Hematopoietic multipotent progenitor cell treated with erythropoietin and hydrocortisone succinate and interleukin-3 and kit ligand, for 6 days (in vitro differentiated cells): ENCODE measurements around the gene GNB4.
A peak's percentile ranks its signal among the peaks of the same experiment; 100 is the strongest.

ENCODE experiments used
- DNase-seq: peaks from one replicate; pipeline ENCODE4 v3.0.0-alpha.2; 2015

GNB4 gene

GRCh38 chr3:179432451-179432850, 18.8 kb downstream of the GNB4 start:
- no peak for DNase-seq

- peak; percentile 59 for DNase-seq
Observed at GRCh38 chr3:179432021-179432420, 19.2 kb downstream of the GNB4 start.

- DNase-seq: no peak
Observed at GRCh38 chr3:179430277-179430870, 20.9 kb downstream of the GNB4 start.

- DNase-seq: no peak
Observed at GRCh38 chr3:179428876-179429548, 22.3 kb downstream of the GNB4 start.

- no peak for DNase-seq
Observed at GRCh38 chr3:179425075-179425474, 26.2 kb downstream of the GNB4 start.

- peak; percentile 38 for DNase-seq
Observed at GRCh38 chr3:179421500-179421899, 29.8 kb downstream of the GNB4 start.

GRCh38 chr3:179418610-179419009, 32.7 kb downstream of the GNB4 start:
- no peak for DNase-seq

- DNase-seq: no peak
Observed at GRCh38 chr3:179416681-179417080, 34.6 kb downstream of the GNB4 start.

- DNase-seq: no peak
Observed at GRCh38 chr3:179415377-179415776, 35.9 kb downstream of the GNB4 start.

- DNase-seq: no peak
Observed at GRCh38 chr3:179414804-179415203, 36.5 kb downstream of the GNB4 start.

- no peak for DNase-seq
Observed at GRCh38 chr3:179410999-179411398, 40.3 kb downstream of the GNB4 start.

GRCh38 chr3:179410331-179410730, 40.9 kb downstream of the GNB4 start:
- no peak for DNase-seq

GRCh38 chr3:179404307-179404706, 47.0 kb downstream of the GNB4 start:
- no peak for DNase-seq

GRCh38 chr3:179402963-179403362, 48.3 kb downstream of the GNB4 start:
- no peak for DNase-seq

- no peak for DNase-seq
Observed at GRCh38 chr3:179401561-179401960, 49.7 kb downstream of the GNB4 start.

- DNase-seq: no peak
Observed at GRCh38 chr3:179398574-179399231, 52.6 kb downstream of the GNB4 start.

GRCh38 chr3:179391906-179392305, 59.4 kb downstream of the GNB4 start:
- DNase-seq: no peak

- DNase-seq: peak; percentile 62
Observed at GRCh38 chr3:179376474-179376873, 74.8 kb downstream of the GNB4 start.

GRCh38 chr3:179375091-179375999, 75.9 kb downstream of the GNB4 start:
- DNase-seq: peak; percentile 76

- DNase-seq: no peak
Observed at GRCh38 chr3:179373938-179374337, 77.3 kb downstream of the GNB4 start.

- DNase-seq: no peak
Observed at GRCh38 chr3:179369621-179370020, 81.6 kb downstream of the GNB4 start.

GRCh38 chr3:179363332-179363731, 87.9 kb downstream of the GNB4 start:
- DNase-seq: no peak

GRCh38 chr3:179355996-179356395, 95.3 kb downstream of the GNB4 start:
- DNase-seq: no peak
